Endothelial cell of umbilical vein (primary cell): Measurements from ENCODE around the gene PKN2. TPM values are rescaled to one million over a fixed set of nuclear protein-coding genes. Genes with fewer than 3 reads are reported as not detected.

Experiments used
- BruUV-seq: library from RNA; stranded (reverse); fragments of 400-500 nt; replicated peaks from 2 replicates; lab custom pipeline; 2021; lab: Mats Ljungman, UMichigan
- CTCF ChIA-PET: fragments of 300-600, 350-600 bp; sonication (Branson Sonifier 250); formaldehyde crosslinking; loops from one replicate; lab custom pipeline; 2021; ENCODE audit warnings: antibody characterized with exemption, inconsistent platforms; lab: Charles Lee
- POLR2A ChIA-PET: fragments of 300-600, 350-600 bp; sonication (Branson Sonifier 250); formaldehyde crosslinking; loops from one replicate; lab custom pipeline; 2021; ENCODE audit warnings: antibody characterized with exemption, inconsistent platforms; lab: Charles Lee
- DNase-seq: peaks from one replicate; pipeline ENCODE4 v3.0.0-alpha.2; 2011; ENCODE audit warnings: low read depth, low spot score
- FAIRE-seq: peaks from 2 replicates; lab custom pipeline; 2011; peaks lifted over from hg19 to GRCh38; lab: Jason Lieb, UNC
- H2AFZ ChIP-seq: 2 replicates; pipeline ENCODE4 v1.6.0; 2012; ENCODE audit warnings: low read depth, low read length, control low read depth, inconsistent platforms
- H3K27ac ChIP-seq: 2 replicates; pipeline ENCODE4 v1.5.1; 2011; ENCODE audit warnings: low read depth, mild to moderate bottlenecking, control low read depth, low read length, moderate library complexity; ENCODE audit not compliant: insufficient read depth
- H3K27me3 ChIP-seq, 2 experiments: 2 replicates each; pipeline versions ENCODE4 v1.6.0 to v1.6.1; 2011; ENCODE audit warnings: low read length in 2 of 2, mixed read lengths in 1 of 2; ENCODE audit not compliant: control insufficient read depth in 2 of 2, insufficient read depth in 2 of 2
- H3K36me3 ChIP-seq, 2 experiments: 2 replicates in 1 of 2; 3 replicates in 1 of 2; pipeline ENCODE4 v1.5.1; 2011; ENCODE audit warnings: low read length in 2 of 2, mild to moderate bottlenecking in 1 of 2, moderate library complexity in 1 of 2; ENCODE audit not compliant: control insufficient read depth in 2 of 2, insufficient read depth in 2 of 2; ENCODE audit errors: extremely low read depth in 1 of 2
- H3K4me1 ChIP-seq: 3 replicates; pipeline ENCODE4 v1.5.1; 2011; ENCODE audit warnings: mild to moderate bottlenecking, low read length; ENCODE audit not compliant: control insufficient read depth, insufficient read depth; ENCODE audit errors: extremely low read depth
- H3K4me2 ChIP-seq: 2 replicates; pipeline ENCODE4 v1.6.1; 2011; ENCODE audit warnings: low read length, control low read depth, mixed read lengths; ENCODE audit not compliant: insufficient read depth
- H3K4me3 ChIP-seq, 3 experiments: fragments of 200-600 bp in 1 of 3; sonication (generic), shearing (Covaris generic) in 1 of 3; replicated peaks in 1 of 3; 2 replicates each; pipeline ENCODE4 v1.5.1; 2011 to 2016; ENCODE audit warnings: control low read depth in 3 of 3, low read length in 3 of 3, mild to moderate bottlenecking in 2 of 3, inconsistent platforms in 1 of 3, low read depth in 1 of 3, moderate library complexity in 1 of 3; ENCODE audit not compliant: insufficient read depth in 1 of 3
- H3K79me2 ChIP-seq: 2 replicates; pipeline ENCODE4 v1.6.0; 2012; ENCODE audit warnings: low read length, inconsistent platforms; ENCODE audit not compliant: control insufficient read depth, insufficient read depth
- H3K9ac ChIP-seq: replicated peaks from 2 replicates; pipeline ENCODE3; 2011; ENCODE audit warnings: low read length, control low read depth; ENCODE audit not compliant: insufficient read depth; ENCODE audit errors: extremely low read depth
- H3K9me1 ChIP-seq: replicated peaks from 3 replicates; pipeline ENCODE4 v1.6.0; 2011; ENCODE audit warnings: mild to moderate bottlenecking, low read length; ENCODE audit not compliant: control insufficient read depth, insufficient read depth; ENCODE audit errors: extremely low read depth
- H3K9me3 ChIP-seq: replicated peaks from 2 replicates; pipeline ENCODE4 v1.5.1; 2012; ENCODE audit warnings: low read length, inconsistent platforms; ENCODE audit not compliant: control insufficient read depth, insufficient read depth
- H4K20me1 ChIP-seq: replicated peaks from 2 replicates; pipeline ENCODE3; 2011; ENCODE audit warnings: mild to moderate bottlenecking, low read length; ENCODE audit not compliant: control insufficient read depth, insufficient read depth; ENCODE audit errors: extremely low read depth
- CTCF ChIP-seq, 2 donors: IDR thresholded peaks; 1 replicate in 1 of 2; 2 replicates in 1 of 2; pipeline ENCODE4 v1.5.1; 2011; ENCODE audit warnings: low read length in 2 of 2, mild to moderate bottlenecking in 2 of 2, moderate library complexity in 2 of 2, control low read depth in 1 of 2, inconsistent platforms in 1 of 2, low read depth in 1 of 2; ENCODE audit not compliant: insufficient read depth in 1 of 2; ENCODE audit errors: extremely low read depth in 1 of 2
- EZH2 ChIP-seq: IDR thresholded peaks from 2 replicates; pipeline ENCODE4 v1.6.1; 2012; ENCODE audit warnings: borderline replicate concordance, low read depth, mild to moderate bottlenecking, moderate library complexity, low read length, inconsistent platforms; ENCODE audit not compliant: severe bottlenecking
- FOS ChIP-seq: IDR thresholded peaks from 2 replicates; pipeline ENCODE4 v1.6.1; 2011; ENCODE audit warnings: mild to moderate bottlenecking, low read length, moderate library complexity, borderline replicate concordance; ENCODE audit not compliant: insufficient read depth
- GATA2 ChIP-seq: IDR thresholded peaks from 2 replicates; pipeline ENCODE4 v1.7.0; 2011; ENCODE audit warnings: low read depth, mild to moderate bottlenecking, moderate library complexity, mixed read lengths, low read length; ENCODE audit not compliant: insufficient read length, insufficient read depth
- JUN ChIP-seq: IDR thresholded peaks from 2 replicates; pipeline ENCODE4 v1.6.1; 2011; ENCODE audit warnings: borderline replicate concordance, low read depth; ENCODE audit not compliant: insufficient read length, insufficient read depth
- MAX ChIP-seq: IDR thresholded peaks from 2 replicates; pipeline ENCODE4 v1.6.1; 2011; ENCODE audit not compliant: insufficient read depth, insufficient read length
- MYC ChIP-seq: IDR thresholded peaks from one replicate; pipeline ENCODE4 v1.6.1; 2011; ENCODE audit warnings: mild to moderate bottlenecking, low read depth, low read length
- POLR2A ChIP-seq: IDR thresholded peaks from 2 replicates; pipeline ENCODE4 v1.6.1; 2012; ENCODE audit warnings: low read depth, mild to moderate bottlenecking, control low read depth, low read length
- POLR2AphosphoS5 ChIP-seq: IDR thresholded peaks from 2 replicates; pipeline ENCODE4 v1.6.1; 2012; ENCODE audit warnings: low read depth, mild to moderate bottlenecking, control low read depth, low read length, moderate library complexity; ENCODE audit not compliant: insufficient read depth
- dilution Hi-C: fragments of 300-500 bp; cut with MboI; formaldehyde crosslinking; loops from one replicate; pipeline ENCODE4 v1.15.0; 2019; ENCODE audit warnings: low sequenced_read_pairs; ENCODE audit not compliant: extremely low pct_ligation_motif_present
- intact Hi-C: fragments of 100-400 bp; cut with micrococcal nuclease; formaldehyde crosslinking; loops from one replicate; pipeline ENCODE4 v1.10.0; 2022
- polyA plus RNA-seq, 4 experiments: library from polyadenylated mRNA; depleted of rRNA in 3 of 4; stranded (reverse) in 3 of 4; unstranded in 1 of 4; fragments of >200 nt; gene quantifications; 2 replicates each; pipeline versions ENCODE4 v1.2.1 to v1.2.3, GENCODE V29; 2011 to 2012; ENCODE audit warnings: missing spikeins in 1 of 4
- total RNA-seq: library from RNA; stranded (reverse); gene quantifications from 2 replicates; pipeline ENCODE4 v1.2.3, GENCODE V29; 2021

Gene PKN2
- total and polyA plus RNA-seq, 2 donors (not counting 3 experiments of a cell fraction or from before 2014, with no cell fraction given): 11.5 to 47.3 TPM

- TF ChIP-seq GATA2: no peak
- TF ChIP-seq FOS: no peak
- no peak for TF ChIP-seq JUN
- no peak for TF ChIP-seq MAX
- TF ChIP-seq POLR2AphosphoS5: no peak
- TF ChIP-seq CTCF (IDR thresholded peaks at IDR 0.05; ENCODE audit: extremely low read depth in 1 of 2, insufficient read depth in 1 of 2, low read depth in 1 of 2, low read length in 2 of 2): no peak
- no peak for TF ChIP-seq MYC
- TF ChIP-seq POLR2A: no peak
- TF ChIP-seq EZH2: no peak
- Histone ChIP-seq H3K79me2 (no peaks in the 10 kb centered on the region), H3K9me3 (no peaks in the 10 kb centered on the region), H2AFZ (no peak overlapping the region), H3K9me1 (no peaks in the 10 kb centered on the region), H3K4me1 (no peaks in the 10 kb centered on the region), H4K20me1 (no peaks in the 10 kb centered on the region), H3K9ac (no peak overlapping the region), H3K4me2 (no peak overlapping the region), H3K27ac (no peak overlapping the region), H3K36me3 (peaks cover 0 to 5% of the 10 kb centered on the region in 2 experiments), H3K4me3 (no peak overlapping the region), H3K27me3 (no peaks in the 10 kb centered on the region)
- dilution Hi-C loops (no loop called here), intact Hi-C loops (no loop called here)
- FAIRE-seq (no peak), DNase-seq (no peak)
- CTCF ChIA-PET: interaction anchor here (1.1 to 1.4 kb wide), 2 partner anchors 16 to 128 kb away, joined by 3 to 4 read pairs; no protein-coding TSS in a partner anchor
- no TSS peak for BruUV-seq
- POLR2A ChIA-PET: no interaction called here
These were observed 99.1 kb downstream of the PKN2 start for GRCh38 chr1:88783145-88783544.
